ENCODE measurements around the gene CACNA2D2. TPM values are rescaled to one million over a fixed set of nuclear protein-coding genes. Genes with fewer than 3 reads are reported as not detected.

The CACNA2D2 gene
- total RNA-seq, 1 experiment from 2014 or later = 27.7 TPM

DNA sequence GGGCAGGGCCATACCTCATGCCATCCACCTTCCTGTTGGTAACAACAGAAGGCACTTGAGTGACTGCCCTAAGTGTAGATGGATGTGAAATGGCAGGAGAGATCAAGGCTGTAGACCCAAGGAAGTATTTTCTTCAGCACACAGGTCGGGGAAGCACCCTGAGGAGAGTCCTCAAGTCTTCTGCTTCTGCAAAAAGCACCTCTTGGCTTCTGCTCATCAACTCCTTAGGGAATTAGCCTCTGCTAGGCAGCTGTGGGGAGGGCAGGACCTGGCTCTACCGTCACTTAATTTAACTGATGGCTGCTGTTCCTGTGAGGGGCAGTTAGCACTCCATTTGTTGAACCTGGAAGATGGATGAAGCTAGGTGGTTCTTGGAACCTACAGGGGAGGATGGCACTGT lies 6.9 kb upstream of the CACNA2D2 start:
- H3K18ac ChIP-seq (ENCODE audit: insufficient read length, low read depth, low read length) = no peak overlapping the region
- H3K56ac ChIP-seq (ENCODE audit: insufficient read length, low read depth, low read length) = no peak overlapping the region
- H3K27me3 ChIP-seq (ENCODE audit: insufficient read depth, low read length) = no peaks in the 10 kb centered on the region; the same call in 1 of the 2 replicates
- no peak overlapping the region for H2BK15ac ChIP-seq (ENCODE audit: low read depth, low read length)
- H2BK120ac ChIP-seq (ENCODE audit: low read depth, low read length, poor library complexity, severe bottlenecking) = no peak overlapping the region
- Mint-ChIP-seq H3K4me3 (no peak overlapping the region), H3K36me3 (ENCODE audit: insufficient read depth in 1 of 3, low read depth in 3 of 3) (no peaks in the 10 kb centered on the region), H3K27me3 (ENCODE audit: low read depth) (peaks cover 32% of the 10 kb centered on the region), H3K4me1 (peaks cover 27 to 32% of the 10 kb centered on the region in 2 experiments), H3K9me3 (no peaks in the 10 kb centered on the region), H3K27ac (peak overlapping the region in 1 of 3 experiments; percentile 6; a peak in 1 of 7 replicates)
- no peaks in the 10 kb centered on the region for H3K23me2 ChIP-seq (ENCODE audit: insufficient read length, low read depth, low read length, poor library complexity, severe bottlenecking)
- WGBS (ENCODE audit: extremely low coverage, insufficient read length, low lambda C conversion rate) = no CpG with 5 or more reads among the region's 2 CpGs
- no peak overlapping the region for H3K9ac ChIP-seq (ENCODE audit: extremely low read depth, insufficient read length, low read length)
- H4K20me1 ChIP-seq (ENCODE audit: control insufficient read depth, insufficient read depth, insufficient read length) = no peaks in the 10 kb centered on the region
- no peak overlapping the region for H2BK5ac ChIP-seq (ENCODE audit: insufficient read length, low read length)
- no peak overlapping the region for H3K4ac ChIP-seq (ENCODE audit: low read depth, low read length)
- H4K91ac ChIP-seq (ENCODE audit: insufficient read length, low read depth, low read length) = no peak overlapping the region
- no peak overlapping the region for H3K23ac ChIP-seq (ENCODE audit: insufficient read length, low read depth, low read length)
- no peak overlapping the region for H2AFZ ChIP-seq (ENCODE audit: low read length)
- H3K27ac ChIP-seq (ENCODE audit: insufficient read length, low read depth, low read length) = no peak overlapping the region
- no peaks in the 10 kb centered on the region for H3K9me3 ChIP-seq (ENCODE audit: control insufficient read depth, low read depth, low read length)
- no peak overlapping the region for H2BK12ac ChIP-seq (ENCODE audit: insufficient read length, low read depth, low read length)
- no peaks in the 10 kb centered on the region for H3K79me1 ChIP-seq (ENCODE audit: insufficient read depth, low read depth, low read length, poor library complexity, severe bottlenecking)
- no peak for DNase-seq
- no peak overlapping the region for H2BK20ac ChIP-seq (ENCODE audit: low read depth, low read length, poor library complexity, severe bottlenecking)
- H3T11ph ChIP-seq (ENCODE audit: low read length) = no peak overlapping the region
- H3K4me2 ChIP-seq (ENCODE audit: insufficient read depth, insufficient read length, low read length) = no peak overlapping the region
- H3K4me1 ChIP-seq (ENCODE audit: insufficient read depth, low read length) = no peaks in the 10 kb centered on the region
- no peak overlapping the region for H3K14ac ChIP-seq (ENCODE audit: insufficient read depth, low read length)
- H4K5ac ChIP-seq (ENCODE audit: insufficient read length, low read depth, low read length) = no peak overlapping the region
- TF ChIP-seq, protein P1, sequence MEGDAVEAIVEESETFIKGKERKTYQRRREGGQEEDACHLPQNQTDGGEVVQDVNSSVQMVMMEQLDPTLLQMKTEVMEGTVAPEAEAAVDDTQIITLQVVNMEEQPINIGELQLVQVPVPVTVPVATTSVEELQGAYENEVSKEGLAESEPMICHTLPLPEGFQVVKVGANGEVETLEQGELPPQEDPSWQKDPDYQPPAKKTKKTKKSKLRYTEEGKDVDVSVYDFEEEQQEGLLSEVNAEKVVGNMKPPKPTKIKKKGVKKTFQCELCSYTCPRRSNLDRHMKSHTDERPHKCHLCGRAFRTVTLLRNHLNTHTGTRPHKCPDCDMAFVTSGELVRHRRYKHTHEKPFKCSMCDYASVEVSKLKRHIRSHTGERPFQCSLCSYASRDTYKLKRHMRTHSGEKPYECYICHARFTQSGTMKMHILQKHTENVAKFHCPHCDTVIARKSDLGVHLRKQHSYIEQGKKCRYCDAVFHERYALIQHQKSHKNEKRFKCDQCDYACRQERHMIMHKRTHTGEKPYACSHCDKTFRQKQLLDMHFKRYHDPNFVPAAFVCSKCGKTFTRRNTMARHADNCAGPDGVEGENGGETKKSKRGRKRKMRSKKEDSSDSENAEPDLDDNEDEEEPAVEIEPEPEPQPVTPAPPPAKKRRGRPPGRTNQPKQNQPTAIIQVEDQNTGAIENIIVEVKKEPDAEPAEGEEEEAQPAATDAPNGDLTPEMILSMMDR (conservative IDR thresholded peaks at IDR 0.05) = no peak
- no peak overlapping the region for H4K8ac ChIP-seq (replicated peaks; ENCODE audit: insufficient read length, low read depth, low read length)
- H3K79me2 ChIP-seq (ENCODE audit: insufficient read depth, low read length) = no peaks in the 10 kb centered on the region
- no peak overlapping the region for H2AK5ac ChIP-seq (ENCODE audit: insufficient read length, low read length)
